Measurements from ENCODE around the gene SLC39A9.

GRCh38 chr14:69506241-69506595, 107.7 kb downstream of the SLC39A9 start:
- TF ChIP-seq TCF12 (IDR thresholded peaks at IDR 0.05) (no peak), TCF12 (CRISPR knock-in tag; IDR thresholded peaks at IDR 0.05) (no peak), THAP8 (CRISPR knock-in tag; IDR thresholded peaks at IDR 0.05; ENCODE audit: borderline replicate concordance) (no peak), ELF1 (CRISPR knock-in tag; IDR thresholded peaks at IDR 0.05) (no peak), CREM (IDR thresholded peaks at IDR 0.05) (no peak), CREM (CRISPR knock-in tag; IDR thresholded peaks at IDR 0.05) (no peak), ZNF710 (CRISPR knock-in tag; IDR thresholded peaks at IDR 0.05; ENCODE audit: borderline replicate concordance) (no peak), SMARCC2 (IDR thresholded peaks at IDR 0.05) (no peak), CHCHD3 (CRISPR knock-in tag; IDR thresholded peaks at IDR 0.05) (no peak), EP300 (IDR thresholded peaks at IDR 0.05; ENCODE audit: low read depth in 2 of 2, low read length in 2 of 2) (no peak), EP300 (CRISPR knock-in tag; IDR thresholded peaks at IDR 0.05; ENCODE audit: borderline replicate concordance) (no peak), FOXP1 (IDR thresholded peaks at IDR 0.05) (no peak), FOXP1 (CRISPR knock-in tag; IDR thresholded peaks at IDR 0.05) (no peak), NFE2L1 (CRISPR knock-in tag; IDR thresholded peaks at IDR 0.05; ENCODE audit: borderline replicate concordance) (no peak), RBM22 (optimal IDR thresholded peaks at IDR 0.05; ENCODE audit: low read length) (no peak)

All from HepG2 (cell line).